ENCODE results near the gene NEDD9. TPM values are rescaled to one million over a fixed set of nuclear protein-coding genes. Genes with fewer than 3 reads are reported as not detected.

Gene NEDD9, protein sequence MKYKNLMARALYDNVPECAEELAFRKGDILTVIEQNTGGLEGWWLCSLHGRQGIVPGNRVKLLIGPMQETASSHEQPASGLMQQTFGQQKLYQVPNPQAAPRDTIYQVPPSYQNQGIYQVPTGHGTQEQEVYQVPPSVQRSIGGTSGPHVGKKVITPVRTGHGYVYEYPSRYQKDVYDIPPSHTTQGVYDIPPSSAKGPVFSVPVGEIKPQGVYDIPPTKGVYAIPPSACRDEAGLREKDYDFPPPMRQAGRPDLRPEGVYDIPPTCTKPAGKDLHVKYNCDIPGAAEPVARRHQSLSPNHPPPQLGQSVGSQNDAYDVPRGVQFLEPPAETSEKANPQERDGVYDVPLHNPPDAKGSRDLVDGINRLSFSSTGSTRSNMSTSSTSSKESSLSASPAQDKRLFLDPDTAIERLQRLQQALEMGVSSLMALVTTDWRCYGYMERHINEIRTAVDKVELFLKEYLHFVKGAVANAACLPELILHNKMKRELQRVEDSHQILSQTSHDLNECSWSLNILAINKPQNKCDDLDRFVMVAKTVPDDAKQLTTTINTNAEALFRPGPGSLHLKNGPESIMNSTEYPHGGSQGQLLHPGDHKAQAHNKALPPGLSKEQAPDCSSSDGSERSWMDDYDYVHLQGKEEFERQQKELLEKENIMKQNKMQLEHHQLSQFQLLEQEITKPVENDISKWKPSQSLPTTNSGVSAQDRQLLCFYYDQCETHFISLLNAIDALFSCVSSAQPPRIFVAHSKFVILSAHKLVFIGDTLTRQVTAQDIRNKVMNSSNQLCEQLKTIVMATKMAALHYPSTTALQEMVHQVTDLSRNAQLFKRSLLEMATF
- total RNA-seq = 100 to 1,000 TPM in 1 of 4 donors, 10 to 100 TPM in 3; 51.7 to 136 (median 94.0) TPM

DNA sequence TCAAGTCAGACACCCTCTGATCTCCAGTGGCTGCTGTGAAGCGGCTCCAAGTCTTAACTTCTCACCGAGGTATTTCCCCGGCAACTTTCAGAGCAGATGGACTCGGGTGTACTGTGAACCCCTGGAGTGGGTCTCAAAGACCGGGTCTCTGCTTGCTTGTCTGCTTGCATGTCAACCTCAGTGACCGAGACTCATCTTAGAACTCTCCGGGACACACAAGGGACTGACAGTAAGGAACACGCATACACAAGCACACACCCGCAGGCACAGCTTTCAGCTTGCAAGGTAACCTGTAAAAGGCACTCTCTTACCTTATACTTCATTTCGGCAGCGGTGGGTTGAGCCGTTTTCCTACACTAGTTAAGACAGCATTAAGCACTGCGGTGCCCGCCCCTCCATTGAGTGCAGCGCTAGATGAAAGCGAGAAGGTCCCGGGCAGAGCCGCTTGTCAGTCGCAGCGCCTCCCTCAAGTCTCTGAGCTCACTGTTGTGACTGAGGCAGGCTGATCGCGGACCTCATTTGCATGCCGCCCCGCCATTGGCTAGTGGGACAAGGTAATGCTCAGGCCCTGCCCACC lies at the start of gene NEDD9:
Gene NEDD9 (minus strand): TSS at position 476 of the 577 bp plus-strand sequence. CDS start 153 bp downstream, at position 323.
- TF ChIP-seq, protein P1, sequence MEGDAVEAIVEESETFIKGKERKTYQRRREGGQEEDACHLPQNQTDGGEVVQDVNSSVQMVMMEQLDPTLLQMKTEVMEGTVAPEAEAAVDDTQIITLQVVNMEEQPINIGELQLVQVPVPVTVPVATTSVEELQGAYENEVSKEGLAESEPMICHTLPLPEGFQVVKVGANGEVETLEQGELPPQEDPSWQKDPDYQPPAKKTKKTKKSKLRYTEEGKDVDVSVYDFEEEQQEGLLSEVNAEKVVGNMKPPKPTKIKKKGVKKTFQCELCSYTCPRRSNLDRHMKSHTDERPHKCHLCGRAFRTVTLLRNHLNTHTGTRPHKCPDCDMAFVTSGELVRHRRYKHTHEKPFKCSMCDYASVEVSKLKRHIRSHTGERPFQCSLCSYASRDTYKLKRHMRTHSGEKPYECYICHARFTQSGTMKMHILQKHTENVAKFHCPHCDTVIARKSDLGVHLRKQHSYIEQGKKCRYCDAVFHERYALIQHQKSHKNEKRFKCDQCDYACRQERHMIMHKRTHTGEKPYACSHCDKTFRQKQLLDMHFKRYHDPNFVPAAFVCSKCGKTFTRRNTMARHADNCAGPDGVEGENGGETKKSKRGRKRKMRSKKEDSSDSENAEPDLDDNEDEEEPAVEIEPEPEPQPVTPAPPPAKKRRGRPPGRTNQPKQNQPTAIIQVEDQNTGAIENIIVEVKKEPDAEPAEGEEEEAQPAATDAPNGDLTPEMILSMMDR (IDR thresholded peaks at IDR 0.05; ENCODE audit: low read depth) = no peak

DNA sequence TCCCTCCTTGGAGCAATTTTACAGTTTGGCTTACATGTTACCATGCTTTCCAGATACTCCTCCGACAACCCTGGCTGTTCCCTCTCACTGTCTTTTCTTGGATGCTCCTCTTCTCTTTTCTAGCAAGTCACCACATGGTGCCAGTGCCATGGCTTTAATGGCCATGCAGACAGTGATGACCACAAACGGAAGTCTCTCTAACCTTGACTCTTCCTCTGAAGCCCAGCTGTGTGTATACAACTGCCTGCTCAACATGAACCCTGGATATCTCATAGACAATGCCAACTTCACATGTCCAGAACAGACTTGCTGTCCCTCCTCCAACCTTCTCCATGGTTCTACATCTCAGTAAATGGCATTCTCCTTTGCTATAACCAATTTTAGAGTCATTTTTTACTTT lies 49.8 kb upstream of the NEDD9 start:
- TF ChIP-seq, protein P1 (IDR thresholded peaks at IDR 0.05; ENCODE audit: low read depth) = no peak

DNA sequence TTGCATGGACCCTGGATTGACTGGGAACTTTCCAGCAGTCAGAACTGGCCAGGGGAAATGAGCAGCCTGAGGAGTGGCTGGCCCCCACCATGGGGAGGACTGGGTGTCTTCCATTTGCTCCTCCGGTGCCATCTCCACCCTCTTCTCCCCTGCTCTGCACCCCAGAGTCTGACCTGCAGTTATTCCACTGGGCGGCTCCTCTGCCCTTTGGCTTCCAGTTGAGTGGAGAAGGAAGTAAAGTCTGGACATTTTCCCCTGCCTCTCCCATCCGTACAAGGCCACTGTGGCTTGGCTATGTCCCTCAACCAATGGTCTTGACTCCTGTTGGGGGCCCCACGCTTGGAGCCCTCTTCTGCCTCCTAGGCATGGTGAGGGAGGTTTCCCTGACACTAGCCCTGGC lies 47.9 kb upstream of the NEDD9 start:
- TF ChIP-seq, protein P1 (IDR thresholded peaks at IDR 0.05; ENCODE audit: low read depth) = no peak

DNA sequence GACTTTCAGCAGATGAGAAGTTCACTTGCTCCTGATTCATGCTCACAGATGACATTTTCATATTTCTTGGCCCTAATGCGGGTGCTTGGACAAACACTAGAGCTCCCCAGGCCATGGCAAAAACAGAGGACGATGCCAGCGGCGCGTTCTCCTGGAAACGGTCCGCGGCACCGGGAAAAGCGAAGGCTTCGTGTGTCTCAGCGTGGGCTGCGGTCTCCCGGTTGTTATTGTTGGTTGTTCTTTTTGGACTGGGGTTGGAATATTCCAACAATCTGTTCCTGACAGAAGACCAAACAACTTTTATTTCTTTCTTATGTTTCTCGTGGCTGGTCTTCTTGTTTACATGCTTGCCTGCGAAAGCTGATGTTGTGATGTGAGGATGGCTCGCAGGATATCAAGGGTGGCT lies 46.8 kb upstream of the NEDD9 start:
- TF ChIP-seq, protein P1 (IDR thresholded peaks at IDR 0.05; ENCODE audit: low read depth) = no peak

DNA sequence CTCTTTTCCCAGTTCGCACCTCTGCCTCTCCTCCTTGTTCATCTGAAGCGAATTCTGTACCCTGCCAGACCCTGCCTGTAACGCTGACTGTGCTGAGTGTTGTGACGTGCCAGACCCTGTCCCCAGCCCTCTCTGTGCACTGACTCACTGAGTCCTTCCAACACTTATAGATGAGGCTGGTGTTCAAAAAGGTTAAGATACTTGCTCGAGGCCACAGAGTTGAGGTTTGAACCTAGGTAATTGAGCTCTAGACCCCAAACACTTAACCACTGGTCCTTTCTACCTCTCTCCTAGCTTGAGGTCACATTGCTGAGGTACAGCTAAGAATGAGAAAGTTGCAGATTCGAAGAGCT lies 45.7 kb upstream of the NEDD9 start:
- TF ChIP-seq, protein P1 (IDR thresholded peaks at IDR 0.05; ENCODE audit: low read depth) = no peak

DNA sequence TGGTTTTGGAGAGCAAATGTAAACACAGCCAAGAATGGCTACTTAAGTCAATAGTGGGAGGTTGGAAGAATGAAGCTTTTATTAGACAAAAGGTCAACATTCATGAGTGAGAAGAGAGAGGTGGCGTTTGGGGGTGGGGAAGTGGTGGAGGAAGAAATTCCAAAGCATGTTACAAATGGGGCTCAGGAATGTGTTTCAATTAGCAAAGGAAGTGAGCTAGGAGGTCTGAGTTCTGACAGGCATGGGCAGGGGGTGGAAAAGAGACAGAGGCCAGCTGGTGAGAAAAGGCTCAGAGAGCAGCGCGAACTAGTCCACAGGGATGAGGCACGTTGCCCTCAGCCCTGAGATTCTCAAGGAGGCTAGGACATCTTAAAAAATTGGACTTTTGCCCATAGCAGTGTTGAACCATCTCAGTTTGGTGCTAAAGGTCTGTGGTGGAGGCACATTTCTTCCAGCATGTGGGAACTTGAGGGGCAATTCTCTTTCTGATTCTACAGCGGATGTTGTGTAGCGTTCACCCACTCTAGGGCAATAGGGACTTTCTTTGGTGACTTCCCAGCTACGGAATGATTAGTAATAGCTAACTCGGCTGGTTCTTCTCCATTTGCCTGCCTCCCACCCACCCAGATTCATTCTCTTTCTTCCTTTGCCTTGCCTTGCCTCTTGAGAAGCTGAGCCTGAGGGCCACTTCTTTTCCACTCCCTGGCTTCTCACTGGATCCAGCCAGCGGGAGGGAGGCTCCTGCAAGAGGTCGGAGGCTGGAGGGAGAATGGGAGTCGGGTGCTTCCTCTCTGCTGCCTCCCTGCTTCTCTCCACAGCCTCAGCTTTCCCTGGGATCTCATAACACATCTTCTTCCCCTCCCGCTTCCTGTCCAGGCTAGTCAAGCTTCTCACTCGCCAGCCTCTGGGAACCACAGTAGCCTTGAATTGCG lies 45.1 kb upstream of the NEDD9 start:
- TF ChIP-seq, protein P1 (IDR thresholded peaks at IDR 0.05; ENCODE audit: low read depth) = no peak

All from subcutaneous adipose tissue (tissue), 4 donors.